OCI-LY1 (cell line): ENCODE data around the gene DNAH8.

ENCODE experiments used
- EZH2 ChIP-seq: fragments of 200-600 bp; sonication (generic), shearing (Covaris generic); IDR thresholded peaks from 2 replicates; pipeline ENCODE4 v1.8.0; 2017; ENCODE audit warnings: borderline replicate concordance, mixed run types, mild to moderate bottlenecking, antibody characterized with exemption, low read length, moderate library complexity, mixed read lengths
- TF ChIP-seq, protein P1 (sequence below): fragments of 200-600 bp; sonication (generic), shearing (Covaris generic); IDR thresholded peaks from 2 replicates; pipeline ENCODE4 v1.5.1; 2017; ENCODE audit warnings: mild to moderate bottlenecking, antibody characterized with exemption, low read length, moderate library complexity, mixed read lengths

DNA sequence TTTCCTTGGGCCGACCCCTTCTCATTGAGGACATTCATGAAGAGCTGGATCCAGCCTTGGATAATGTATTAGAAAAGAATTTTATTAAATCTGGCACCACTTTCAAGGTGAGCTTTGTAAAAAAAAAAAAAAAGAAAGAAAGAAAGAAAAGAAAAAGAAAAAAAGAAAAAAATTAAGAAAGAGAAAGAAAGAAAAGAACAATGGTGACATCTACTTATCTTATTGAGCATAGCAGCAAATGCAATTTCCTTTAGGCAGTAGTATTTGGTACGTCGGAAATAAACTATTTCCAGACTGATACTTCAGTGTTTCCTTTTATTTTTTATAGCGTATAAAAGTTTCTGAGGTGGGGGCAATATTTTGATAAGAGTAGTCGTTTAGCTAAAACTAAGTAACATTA lies 214.4 kb downstream of the DNAH8 start:
- TF ChIP-seq, protein P1, sequence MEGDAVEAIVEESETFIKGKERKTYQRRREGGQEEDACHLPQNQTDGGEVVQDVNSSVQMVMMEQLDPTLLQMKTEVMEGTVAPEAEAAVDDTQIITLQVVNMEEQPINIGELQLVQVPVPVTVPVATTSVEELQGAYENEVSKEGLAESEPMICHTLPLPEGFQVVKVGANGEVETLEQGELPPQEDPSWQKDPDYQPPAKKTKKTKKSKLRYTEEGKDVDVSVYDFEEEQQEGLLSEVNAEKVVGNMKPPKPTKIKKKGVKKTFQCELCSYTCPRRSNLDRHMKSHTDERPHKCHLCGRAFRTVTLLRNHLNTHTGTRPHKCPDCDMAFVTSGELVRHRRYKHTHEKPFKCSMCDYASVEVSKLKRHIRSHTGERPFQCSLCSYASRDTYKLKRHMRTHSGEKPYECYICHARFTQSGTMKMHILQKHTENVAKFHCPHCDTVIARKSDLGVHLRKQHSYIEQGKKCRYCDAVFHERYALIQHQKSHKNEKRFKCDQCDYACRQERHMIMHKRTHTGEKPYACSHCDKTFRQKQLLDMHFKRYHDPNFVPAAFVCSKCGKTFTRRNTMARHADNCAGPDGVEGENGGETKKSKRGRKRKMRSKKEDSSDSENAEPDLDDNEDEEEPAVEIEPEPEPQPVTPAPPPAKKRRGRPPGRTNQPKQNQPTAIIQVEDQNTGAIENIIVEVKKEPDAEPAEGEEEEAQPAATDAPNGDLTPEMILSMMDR: no peak
- TF ChIP-seq EZH2: no peak
